ENCODE data around the gene TPGS2.

DNA sequence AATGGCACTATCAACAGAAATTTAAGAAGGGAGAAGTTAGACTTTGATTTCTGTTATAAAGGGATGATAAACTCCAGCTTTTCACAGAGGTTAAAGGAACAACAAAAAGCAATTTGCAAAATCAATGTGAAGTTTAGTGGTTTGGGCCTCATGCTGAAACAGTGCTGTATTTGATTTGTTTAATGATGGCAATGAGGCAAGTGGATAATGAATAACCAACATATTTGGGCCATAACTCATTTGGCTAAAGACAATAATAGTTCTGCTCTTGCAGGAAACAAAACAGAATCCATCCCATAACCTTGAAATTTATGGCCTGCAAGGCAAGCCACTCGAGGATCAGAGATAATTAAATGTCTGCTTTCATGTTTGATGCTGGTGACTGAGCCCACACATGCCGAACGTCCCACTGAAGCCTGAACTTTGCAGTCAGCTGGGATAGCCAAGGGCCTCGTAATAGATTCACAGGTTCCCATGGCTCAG, 56.5 kb downstream of the TPGS2 start:
- TF ChIP-seq HEYL (CRISPR knock-in tag; IDR thresholded peaks at IDR 0.05): no peak
- TF ChIP-seq, protein P1, sequence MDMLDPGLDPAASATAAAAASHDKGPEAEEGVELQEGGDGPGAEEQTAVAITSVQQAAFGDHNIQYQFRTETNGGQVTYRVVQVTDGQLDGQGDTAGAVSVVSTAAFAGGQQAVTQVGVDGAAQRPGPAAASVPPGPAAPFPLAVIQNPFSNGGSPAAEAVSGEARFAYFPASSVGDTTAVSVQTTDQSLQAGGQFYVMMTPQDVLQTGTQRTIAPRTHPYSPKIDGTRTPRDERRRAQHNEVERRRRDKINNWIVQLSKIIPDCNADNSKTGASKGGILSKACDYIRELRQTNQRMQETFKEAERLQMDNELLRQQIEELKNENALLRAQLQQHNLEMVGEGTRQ (IDR thresholded peaks at IDR 0.05): no peak
- TF ChIP-seq SMC3 (IDR thresholded peaks at IDR 0.05): no peak
- TF ChIP-seq HOXB5 (CRISPR knock-in tag; IDR thresholded peaks at IDR 0.05): no peak
- no peak for TF ChIP-seq KDM1A (IDR thresholded peaks at IDR 0.05; ENCODE audit: low read depth)
- TF ChIP-seq CHD4 (IDR thresholded peaks at IDR 0.05; ENCODE audit: borderline replicate concordance): no peak
- no peak for TF ChIP-seq BHLHE40 (IDR thresholded peaks at IDR 0.05; ENCODE audit: low read depth, low read length)
- TF ChIP-seq POLR2A (IDR thresholded peaks at IDR 0.05; ENCODE audit: low read length): no peak
- TF ChIP-seq, protein P2, sequence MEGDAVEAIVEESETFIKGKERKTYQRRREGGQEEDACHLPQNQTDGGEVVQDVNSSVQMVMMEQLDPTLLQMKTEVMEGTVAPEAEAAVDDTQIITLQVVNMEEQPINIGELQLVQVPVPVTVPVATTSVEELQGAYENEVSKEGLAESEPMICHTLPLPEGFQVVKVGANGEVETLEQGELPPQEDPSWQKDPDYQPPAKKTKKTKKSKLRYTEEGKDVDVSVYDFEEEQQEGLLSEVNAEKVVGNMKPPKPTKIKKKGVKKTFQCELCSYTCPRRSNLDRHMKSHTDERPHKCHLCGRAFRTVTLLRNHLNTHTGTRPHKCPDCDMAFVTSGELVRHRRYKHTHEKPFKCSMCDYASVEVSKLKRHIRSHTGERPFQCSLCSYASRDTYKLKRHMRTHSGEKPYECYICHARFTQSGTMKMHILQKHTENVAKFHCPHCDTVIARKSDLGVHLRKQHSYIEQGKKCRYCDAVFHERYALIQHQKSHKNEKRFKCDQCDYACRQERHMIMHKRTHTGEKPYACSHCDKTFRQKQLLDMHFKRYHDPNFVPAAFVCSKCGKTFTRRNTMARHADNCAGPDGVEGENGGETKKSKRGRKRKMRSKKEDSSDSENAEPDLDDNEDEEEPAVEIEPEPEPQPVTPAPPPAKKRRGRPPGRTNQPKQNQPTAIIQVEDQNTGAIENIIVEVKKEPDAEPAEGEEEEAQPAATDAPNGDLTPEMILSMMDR (IDR thresholded peaks at IDR 0.05): no peak
- no peak for TF ChIP-seq PHF8 (IDR thresholded peaks at IDR 0.05; ENCODE audit: borderline replicate concordance, low read depth)

Data from A549 (cell line).